ENCODE data around the gene OR4D1. TPM values are rescaled to one million over a fixed set of nuclear protein-coding genes. Genes with fewer than 3 reads are reported as not detected.

Gene OR4D1
- total and polyA plus RNA-seq, 2 of the 13 experiments (the other 11 are each of a cell fraction or from before 2014, with no cell fraction given) = not detected

- BruUV-seq (replicated peaks) = no TSS peak
- CTCF ChIA-PET (ENCODE audit: low intra/inter-chr PET ratio, low total read pairs) = no interaction called here
- Histone ChIP-seq H2AFZ (ENCODE audit: low read length) (no peak overlapping the region), H4K20me1 (ENCODE audit: insufficient read depth, low read length) (no peaks in the 10 kb centered on the region), H3K79me2 (ENCODE audit: insufficient read depth, low read length) (no peaks in the 10 kb centered on the region), H3K4me1 (ENCODE audit: insufficient read depth, low read length) (peaks cover 10% of the 10 kb centered on the region; the same call in 1 of the 2 replicates), H3K9me3 (ENCODE audit: low read length) (no peaks in the 10 kb centered on the region), H3K27ac (ENCODE audit: extremely low read length, insufficient read depth, low read length) (no peak overlapping the region), H3K27me3 (ENCODE audit: control insufficient read depth in 1 of 2, insufficient read depth in 2 of 2, low read length in 2 of 2) (no peaks in the 10 kb centered on the region), H3K4me3 (replicated peaks in 1 of 3; ENCODE audit: insufficient read depth in 1 of 3, low read depth in 2 of 3, low read length in 3 of 3) (no peak overlapping the region), H3K36me3 (replicated peaks in 1 of 2; ENCODE audit: control insufficient read depth in 1 of 2, insufficient read depth in 2 of 2, low read length in 2 of 2) (peaks cover 10 to 31% of the 10 kb centered on the region in 2 experiments), H3K4me2 (ENCODE audit: low read depth, low read length) (no peak overlapping the region), H3K9ac (ENCODE audit: insufficient read depth, low read depth, low read length) (no peak overlapping the region)
- POLR2A ChIA-PET = no interaction called here
- TF ChIP-seq ARHGAP35 (CRISPR knock-in tag; IDR thresholded peaks at IDR 0.05; ENCODE audit: borderline replicate concordance) (no peak), ARID3A (IDR thresholded peaks at IDR 0.05; ENCODE audit: low read depth, low read length) (no peak), ZNF580 (CRISPR knock-in tag; IDR thresholded peaks at IDR 0.05; ENCODE audit: borderline replicate concordance, low read depth) (no peak), ZNF274 (CRISPR knock-in tag; IDR thresholded peaks at IDR 0.05) (no peak), ZSCAN12 (CRISPR knock-in tag; IDR thresholded peaks at IDR 0.05) (no peak)
- ATAC-seq (no peak), FAIRE-seq (no peak), DNase-seq (ENCODE audit: low spot score) (no peak)
- WGBS (ENCODE audit: low lambda C conversion rate) = 97% methylated on average over 5 of the region's 11 CpGs
- in situ Hi-C loops (cut with HindIII; ENCODE audit: extremely low pct_ligation_motif_present, low pct_unique_long_range_greater_than_20kb) = no loop called here
- intact Hi-C loops (cut with micrococcal nuclease; ENCODE audit: unreplicated experiment) = no loop called here
These were observed 57.8 kb downstream of the OR4D1 start for GRCh38 chr17:58205936-58206335.

- BruUV-seq (replicated peaks) = no TSS peak
- TF ChIP-seq ZNF142 (CRISPR knock-in tag; IDR thresholded peaks at IDR 0.05) (no peak), ZNF605 (CRISPR knock-in tag; IDR thresholded peaks at IDR 0.05) (no peak), ATRX (CRISPR knock-in tag; IDR thresholded peaks at IDR 0.05; ENCODE audit: borderline replicate concordance) (no peak), TARDBP (CRISPR knock-in tag; IDR thresholded peaks at IDR 0.05) (no peak)
- POLR2A ChIA-PET = no interaction called here
These were observed 59.3 kb downstream of the OR4D1 start for GRCh38 chr17:58207451-58207850.

More at GRCh38 chr17:58207451-58207850, 59.3 kb downstream of the OR4D1 start:
- 91% methylated on average over 3 of the region's 3 CpGs for WGBS (ENCODE audit: low lambda C conversion rate)
- peaks cover 10 to 40% of the 10 kb centered on the region in 2 experiments for H3K36me3 ChIP-seq (replicated peaks in 1 of 2; ENCODE audit: control insufficient read depth in 1 of 2, insufficient read depth in 2 of 2, low read length in 2 of 2)
- H4K20me1 ChIP-seq (ENCODE audit: insufficient read depth, low read length) = no peaks in the 10 kb centered on the region
- H3K4me2 ChIP-seq (ENCODE audit: low read depth, low read length) = no peak overlapping the region
- no peaks in the 10 kb centered on the region for H3K4me1 ChIP-seq (ENCODE audit: insufficient read depth, low read length)
- CTCF ChIA-PET (ENCODE audit: low intra/inter-chr PET ratio, low total read pairs) = no interaction called here
- no peak for DNase-seq (ENCODE audit: low spot score)
- H3K9me3 ChIP-seq (ENCODE audit: low read length) = no peaks in the 10 kb centered on the region
- in situ Hi-C loops (cut with HindIII; ENCODE audit: extremely low pct_ligation_motif_present, low pct_unique_long_range_greater_than_20kb) (no loop called here), intact Hi-C loops (cut with micrococcal nuclease; ENCODE audit: unreplicated experiment) (no loop called here)
- no peak for FAIRE-seq
- no peak overlapping the region for H2AFZ ChIP-seq (ENCODE audit: low read length)
- H3K4me3 ChIP-seq (replicated peaks in 1 of 3; ENCODE audit: insufficient read depth in 1 of 3, low read depth in 2 of 3, low read length in 3 of 3) = no peak overlapping the region
- no peak overlapping the region for H3K27ac ChIP-seq (ENCODE audit: extremely low read length, insufficient read depth, low read length)
- no peak overlapping the region for H3K9ac ChIP-seq (ENCODE audit: insufficient read depth, low read depth, low read length)
- H3K79me2 ChIP-seq (ENCODE audit: insufficient read depth, low read length) = no peaks in the 10 kb centered on the region
- H3K27me3 ChIP-seq (ENCODE audit: control insufficient read depth in 1 of 2, insufficient read depth in 2 of 2, low read length in 2 of 2) = no peaks in the 10 kb centered on the region
- ATAC-seq = no peak

Data from HepG2 (cell line).